Neural crest cell (in vitro differentiated cells): ENCODE results near the gene RIMBP2. TPM values are rescaled to one million over a fixed set of nuclear protein-coding genes. Genes with fewer than 3 reads are reported as not detected.

Experiments
- DNase-seq: peaks from one replicate; pipeline ENCODE4 v3.0.0; 2021; ENCODE audit warnings: low read depth, mixed read lengths, low spot score
- H3K27ac Mint-ChIP-seq: one replicate; pipeline ENCODE4 v1.8.0; 2021; ENCODE audit warnings: mild to moderate bottlenecking, mixed read lengths; ENCODE audit not compliant: unreplicated experiment
- H3K27me3 Mint-ChIP-seq: 2 replicates; pipeline ENCODE4 v1.8.0; 2021; ENCODE audit warnings: low read depth, mild to moderate bottlenecking, mixed read lengths
- H3K36me3 Mint-ChIP-seq: 2 replicates; pipeline ENCODE4 v1.8.0; 2021; ENCODE audit warnings: low read depth, mild to moderate bottlenecking, mixed read lengths
- H3K4me1 Mint-ChIP-seq: 2 replicates; pipeline ENCODE4 v1.8.0; 2021; ENCODE audit warnings: mixed read lengths
- H3K4me3 Mint-ChIP-seq: one replicate; pipeline ENCODE4 v1.8.0; 2021; ENCODE audit warnings: mild to moderate bottlenecking, mixed read lengths
- H3K9me3 Mint-ChIP-seq: 2 replicates; pipeline ENCODE4 v1.8.0; 2021; ENCODE audit warnings: mixed read lengths
- total RNA-seq: library from RNA; stranded (reverse); gene quantifications from 2 replicates; pipeline ENCODE4 v1.2.1, GENCODE V29; 2021
- TF ChIP-seq, protein P1 (sequence below): fragments of 200-600 bp; sonication (generic); conservative IDR thresholded peaks from 2 replicates; pipeline ENCODE4 v1.5.0; 2021; ENCODE audit warnings: antibody characterized with exemption, mild to moderate bottlenecking

RIMBP2 gene
- total RNA-seq, 1 donor from 2014 or later, result 5.9 TPM

DNA sequence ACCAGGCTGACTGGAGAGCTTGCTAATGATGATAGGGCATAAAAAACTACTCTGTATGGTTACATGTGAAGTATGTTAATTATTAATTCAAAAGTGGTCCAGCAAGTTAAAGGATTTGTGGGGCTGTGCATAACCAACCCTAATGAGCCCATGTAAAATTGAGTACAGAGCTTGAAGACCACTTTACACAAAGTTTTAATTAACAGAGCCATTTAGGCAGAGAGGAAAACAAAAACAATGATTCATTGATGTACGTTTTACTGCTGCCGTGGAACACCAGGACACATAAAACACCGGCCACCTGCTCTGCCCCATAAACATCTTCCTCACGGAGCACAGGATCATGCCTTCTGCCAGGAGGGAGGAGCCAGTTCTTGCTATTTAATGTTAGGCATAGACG is 83.5 kb downstream of the RIMBP2 start:
- Mint-ChIP-seq H3K27ac (no peak overlapping the region), H3K36me3 (no peaks in the 10 kb centered on the region), H3K4me3 (no peak overlapping the region), H3K27me3 (peaks cover 25% of the 10 kb centered on the region), H3K9me3 (no peaks in the 10 kb centered on the region), H3K4me1 (peaks cover 20% of the 10 kb centered on the region)
- DNase-seq, result no peak
- TF ChIP-seq, protein P1, sequence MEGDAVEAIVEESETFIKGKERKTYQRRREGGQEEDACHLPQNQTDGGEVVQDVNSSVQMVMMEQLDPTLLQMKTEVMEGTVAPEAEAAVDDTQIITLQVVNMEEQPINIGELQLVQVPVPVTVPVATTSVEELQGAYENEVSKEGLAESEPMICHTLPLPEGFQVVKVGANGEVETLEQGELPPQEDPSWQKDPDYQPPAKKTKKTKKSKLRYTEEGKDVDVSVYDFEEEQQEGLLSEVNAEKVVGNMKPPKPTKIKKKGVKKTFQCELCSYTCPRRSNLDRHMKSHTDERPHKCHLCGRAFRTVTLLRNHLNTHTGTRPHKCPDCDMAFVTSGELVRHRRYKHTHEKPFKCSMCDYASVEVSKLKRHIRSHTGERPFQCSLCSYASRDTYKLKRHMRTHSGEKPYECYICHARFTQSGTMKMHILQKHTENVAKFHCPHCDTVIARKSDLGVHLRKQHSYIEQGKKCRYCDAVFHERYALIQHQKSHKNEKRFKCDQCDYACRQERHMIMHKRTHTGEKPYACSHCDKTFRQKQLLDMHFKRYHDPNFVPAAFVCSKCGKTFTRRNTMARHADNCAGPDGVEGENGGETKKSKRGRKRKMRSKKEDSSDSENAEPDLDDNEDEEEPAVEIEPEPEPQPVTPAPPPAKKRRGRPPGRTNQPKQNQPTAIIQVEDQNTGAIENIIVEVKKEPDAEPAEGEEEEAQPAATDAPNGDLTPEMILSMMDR, result no peak

DNA sequence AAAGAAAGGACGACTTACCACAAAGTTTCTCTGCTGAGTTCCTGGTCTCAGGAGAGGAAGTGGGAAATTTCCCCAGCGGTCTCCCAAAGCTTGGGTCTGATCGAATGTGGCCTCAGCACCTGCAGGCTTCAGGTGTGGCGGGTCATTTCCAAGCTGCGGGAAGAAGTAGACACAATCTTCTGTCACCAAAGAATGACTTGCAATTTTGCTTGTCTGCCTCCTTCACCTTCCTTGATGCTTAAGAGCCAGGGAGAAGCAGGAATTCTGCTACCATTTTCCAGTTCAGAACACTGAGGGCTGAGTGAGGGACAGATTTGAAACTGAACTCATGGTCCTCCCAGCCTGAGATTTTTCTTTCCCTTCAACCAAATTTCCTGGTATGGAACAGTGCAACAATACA is 87.8 kb downstream of the RIMBP2 start:
- peaks cover 7% of the 10 kb centered on the region for H3K4me1 Mint-ChIP-seq
- TF ChIP-seq, protein P1, result no peak
- H3K27me3 Mint-ChIP-seq, result peaks cover 2% of the 10 kb centered on the region
- no peak overlapping the region for H3K4me3 Mint-ChIP-seq
- H3K27ac Mint-ChIP-seq, result no peak overlapping the region
- no peaks in the 10 kb centered on the region for H3K36me3 Mint-ChIP-seq
- DNase-seq, result no peak
- H3K9me3 Mint-ChIP-seq, result peaks cover 3% of the 10 kb centered on the region

DNA sequence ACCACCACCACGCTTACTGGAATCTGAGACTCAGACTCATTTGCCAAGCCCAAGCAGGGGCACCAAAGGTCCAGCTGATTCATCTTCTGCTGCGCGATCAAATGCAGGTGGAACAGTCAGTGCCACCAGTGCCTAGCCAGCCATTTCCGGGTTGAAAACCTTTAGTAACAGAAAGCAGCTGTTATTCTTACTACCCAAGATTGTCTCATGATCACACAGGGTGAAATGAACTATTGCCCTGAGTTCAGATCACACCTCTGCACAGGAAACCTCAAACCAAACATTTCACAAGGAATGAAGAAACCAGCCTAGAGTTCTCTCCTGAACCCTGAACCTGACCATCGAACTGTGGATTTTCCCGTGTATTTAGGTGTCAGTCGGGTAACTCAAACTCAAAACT is 88.9 kb downstream of the RIMBP2 start:
- TF ChIP-seq, protein P1, result no peak
- Mint-ChIP-seq H3K27ac (no peak overlapping the region), H3K4me1 (peaks cover 4% of the 10 kb centered on the region), H3K27me3 (peaks cover 2% of the 10 kb centered on the region), H3K4me3 (no peak overlapping the region), H3K36me3 (no peaks in the 10 kb centered on the region), H3K9me3 (peaks cover 5% of the 10 kb centered on the region)
- no peak for DNase-seq

DNA sequence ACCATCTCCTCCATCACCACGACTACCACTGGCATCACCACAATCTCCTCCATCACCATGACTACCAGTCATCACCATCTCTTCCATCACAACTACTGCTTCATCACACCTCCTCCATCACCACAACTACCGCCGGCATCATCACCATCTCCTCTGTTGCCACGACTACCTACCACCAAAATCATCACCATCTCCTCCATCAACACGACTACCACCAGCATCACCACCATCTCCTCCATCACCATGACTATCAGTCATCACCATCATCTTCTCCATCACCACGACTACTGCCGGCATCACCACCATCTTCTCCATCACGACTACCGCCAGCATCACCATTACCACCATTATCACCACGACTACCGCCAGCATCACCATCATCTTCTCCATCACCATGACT is 89.5 kb downstream of the RIMBP2 start:
- Mint-ChIP-seq H3K4me3 (no peak overlapping the region), H3K9me3 (peaks cover 5% of the 10 kb centered on the region), H3K27me3 (no peaks in the 10 kb centered on the region), H3K27ac (no peak overlapping the region), H3K36me3 (no peaks in the 10 kb centered on the region), H3K4me1 (no peaks in the 10 kb centered on the region)
- TF ChIP-seq, protein P1, result no peak
- no peak for DNase-seq

DNA sequence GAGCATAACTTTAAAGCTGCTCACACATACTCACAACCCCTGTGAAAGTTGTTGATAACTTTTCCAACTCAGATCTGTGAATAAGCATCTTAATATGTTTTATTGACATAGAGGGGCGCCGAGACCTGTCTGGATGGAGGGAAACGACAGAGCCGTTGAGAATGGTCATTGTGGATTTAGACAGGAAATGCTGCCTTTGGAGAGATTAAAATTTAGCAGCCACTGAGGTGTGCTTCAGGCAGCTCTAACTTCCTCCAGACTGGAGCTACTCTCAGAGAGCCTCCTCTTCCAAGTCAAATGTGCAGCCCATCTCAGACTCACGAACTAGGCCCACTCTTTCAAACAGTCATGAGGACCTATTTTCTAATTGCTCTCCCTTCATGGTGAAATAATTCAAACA is 90.9 kb downstream of the RIMBP2 start:
- peaks cover 5% of the 10 kb centered on the region for H3K9me3 Mint-ChIP-seq
- no peak overlapping the region for H3K27ac Mint-ChIP-seq
- TF ChIP-seq, protein P1, result no peak
- DNase-seq, result no peak
- no peak overlapping the region for H3K4me3 Mint-ChIP-seq
- no peaks in the 10 kb centered on the region for H3K36me3 Mint-ChIP-seq
- no peaks in the 10 kb centered on the region for H3K4me1 Mint-ChIP-seq
- no peaks in the 10 kb centered on the region for H3K27me3 Mint-ChIP-seq

DNA sequence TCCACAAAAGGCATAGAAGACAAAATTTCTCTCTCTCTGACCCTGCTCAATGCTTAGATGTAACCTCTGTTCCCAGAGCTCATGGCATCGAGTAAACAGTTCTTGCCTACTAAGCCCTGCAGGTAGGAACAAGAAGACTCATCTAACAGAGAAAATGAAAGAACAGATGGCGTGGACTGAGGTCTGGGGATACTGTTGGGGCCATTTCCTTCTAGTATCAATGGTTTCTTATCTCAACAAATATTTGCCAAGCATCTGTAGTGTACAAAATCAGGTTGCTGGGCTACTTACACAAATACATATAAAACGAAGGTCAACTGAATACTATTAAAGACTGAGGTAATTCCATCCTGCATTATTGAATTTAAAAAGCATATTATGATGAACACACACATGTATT is 93.3 kb downstream of the RIMBP2 start:
- peaks cover 5% of the 10 kb centered on the region for H3K9me3 Mint-ChIP-seq
- no peak overlapping the region for H3K4me3 Mint-ChIP-seq
- H3K27ac Mint-ChIP-seq, result no peak overlapping the region
- no peaks in the 10 kb centered on the region for H3K36me3 Mint-ChIP-seq
- TF ChIP-seq, protein P1, result no peak
- H3K27me3 Mint-ChIP-seq, result no peaks in the 10 kb centered on the region
- no peaks in the 10 kb centered on the region for H3K4me1 Mint-ChIP-seq
- no peak for DNase-seq
